ENCODE data around the gene KPNA4.

The KPNA4 gene

GRCh38 chr3:160449636-160450598, 115.5 kb downstream of the KPNA4 start, which contains the start of gene TRIM59:
TSS of gene TRIM59 (minus strand) at chr3:160449786. CDS start at chr3:160439183, 10,603 bp downstream.
- ATAC-seq: peak; percentile 97

GRCh38 chr3:160448845-160449635, 116.3 kb downstream of the KPNA4 start:
- peak; percentile 31 to 44 for ATAC-seq

GRCh38 chr3:160447544-160447943, 117.8 kb downstream of the KPNA4 start:
- no peak for ATAC-seq

- ATAC-seq: no peak
Measured at GRCh38 chr3:160446522-160447056, 118.8 kb downstream of the KPNA4 start.

GRCh38 chr3:160445854-160446253, 119.5 kb downstream of the KPNA4 start:
- no peak for ATAC-seq
